Fibroblast of skin of left quadriceps (primary cell): ENCODE data around the gene PPM1F.
A peak's percentile ranks its signal among the peaks of the same experiment; 100 is the strongest.
"Not testable (repeated sequence)": the region's sequence is repeated elsewhere in the genome, so short reads cannot be mapped to it uniquely, and the experiment has no call there.

Experiments used
- DNase-seq, 2 experiments: peaks; one replicate each; pipeline ENCODE4 v3.0.0-alpha.2; 2013; ENCODE audit warnings: low read depth in 2 of 2

The PPM1F gene

DNA sequence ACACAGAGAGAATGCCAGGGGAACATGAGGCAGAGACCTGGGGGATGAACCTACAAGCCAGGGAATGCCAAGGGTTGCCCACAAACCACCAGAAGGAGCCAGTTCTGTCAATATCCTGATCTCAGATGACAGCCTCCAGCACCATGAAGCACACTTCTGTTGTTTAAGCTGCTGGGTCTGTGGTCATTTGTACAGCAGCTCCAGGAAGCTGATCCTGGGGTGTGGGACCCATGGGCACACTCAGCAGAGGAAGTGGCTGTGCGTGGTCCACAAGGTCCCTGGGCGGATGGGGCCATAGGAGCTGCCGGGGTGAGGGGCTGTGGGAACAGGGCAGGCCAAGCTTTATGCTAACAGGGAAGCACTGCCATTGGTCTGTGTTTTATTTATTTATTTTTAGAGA is 12.1 kb downstream of the PPM1F start:
- DNase-seq: no peak

DNA sequence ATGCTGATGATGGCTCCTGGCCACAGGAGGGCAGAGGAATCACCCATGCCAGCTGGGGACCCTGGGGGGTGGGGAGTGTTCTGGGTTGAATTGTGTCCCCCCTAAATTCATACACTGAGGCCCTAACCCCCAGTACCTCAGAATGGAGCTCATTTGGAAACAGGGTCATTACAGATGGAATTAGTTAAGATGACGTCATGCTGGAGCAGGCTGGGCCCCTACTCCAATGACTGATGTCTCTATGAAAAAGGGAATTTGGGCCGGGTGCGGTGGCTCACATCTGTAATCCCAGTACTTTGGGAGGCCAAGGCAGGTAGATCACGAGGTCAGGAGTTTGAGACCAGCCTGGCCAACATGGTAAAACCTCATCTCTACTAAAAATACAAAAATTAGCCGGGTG is 12.7 kb downstream of the PPM1F start:
- DNase-seq: not testable (repeated sequence)

DNA sequence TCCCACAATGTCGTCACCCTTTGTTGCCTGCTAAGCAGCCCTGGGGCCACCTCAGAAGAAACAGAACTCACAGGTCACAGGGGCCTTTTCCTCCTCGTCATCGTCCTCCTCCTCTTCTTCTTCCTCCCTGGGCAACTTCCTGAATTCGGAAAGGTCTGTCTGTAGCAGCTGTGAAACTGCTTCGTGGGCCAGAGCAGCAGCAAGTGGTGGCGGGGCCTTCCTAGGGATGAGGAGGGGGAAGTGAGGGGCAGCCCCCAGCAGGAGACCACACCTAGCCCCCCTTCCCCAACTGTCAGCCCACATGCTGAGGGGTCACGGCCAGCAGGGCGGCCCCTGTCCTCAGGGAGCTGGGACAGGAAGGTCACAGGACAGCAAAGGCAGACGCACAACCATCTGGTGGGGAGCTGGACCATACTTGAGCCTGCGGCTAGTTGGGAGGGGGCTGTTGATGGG is 13.2 kb downstream of the PPM1F start:
- DNase-seq: no peak

DNA sequence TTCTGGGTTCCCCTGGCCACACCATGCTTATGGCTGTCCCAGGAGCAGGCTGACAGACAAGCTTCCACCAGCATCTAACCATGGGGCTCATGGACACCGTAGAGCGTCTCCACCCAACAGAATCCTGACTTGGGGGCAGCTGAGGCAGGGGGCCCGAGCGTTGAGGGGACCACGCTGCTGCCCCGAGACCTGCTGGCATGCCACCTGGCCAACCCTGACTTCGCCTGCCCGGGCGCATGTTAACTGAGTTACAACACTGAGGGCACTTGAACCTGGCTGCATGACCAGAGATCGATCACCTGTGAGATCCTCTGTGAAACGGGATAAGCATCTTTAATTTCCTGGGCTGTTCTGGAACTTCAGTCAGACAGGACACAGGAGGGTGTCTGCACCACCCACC is 13.7 kb downstream of the PPM1F start:
- no peak for DNase-seq

- DNase-seq: peak; percentile 65 to 72
Measured at GRCh38 chr22:21938071-21938822, 14.4 kb downstream of the PPM1F start.

DNA sequence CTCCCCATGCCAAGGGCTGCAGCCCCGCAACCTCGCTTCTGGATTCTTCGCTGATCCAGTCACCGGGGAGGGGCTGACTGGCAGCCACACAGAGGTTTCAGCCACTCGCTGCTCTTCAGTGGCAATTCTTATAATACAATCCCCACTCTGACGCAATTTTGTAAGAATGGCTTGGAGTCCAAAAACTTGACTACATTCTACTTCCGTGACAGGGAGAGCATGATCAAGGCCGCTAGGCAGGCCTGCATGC is 14.9 kb downstream of the PPM1F start:
- peak; percentile 70 to 74 for DNase-seq

GRCh38 chr22:21937041-21937820 is 15.4 kb downstream of the PPM1F start:
- no peak for DNase-seq

GRCh38 chr22:21936151-21936775 is 16.4 kb downstream of the PPM1F start:
- no peak for DNase-seq

- DNase-seq: no peak
Measured at GRCh38 chr22:21933910-21934309, 18.7 kb downstream of the PPM1F start.

DNA sequence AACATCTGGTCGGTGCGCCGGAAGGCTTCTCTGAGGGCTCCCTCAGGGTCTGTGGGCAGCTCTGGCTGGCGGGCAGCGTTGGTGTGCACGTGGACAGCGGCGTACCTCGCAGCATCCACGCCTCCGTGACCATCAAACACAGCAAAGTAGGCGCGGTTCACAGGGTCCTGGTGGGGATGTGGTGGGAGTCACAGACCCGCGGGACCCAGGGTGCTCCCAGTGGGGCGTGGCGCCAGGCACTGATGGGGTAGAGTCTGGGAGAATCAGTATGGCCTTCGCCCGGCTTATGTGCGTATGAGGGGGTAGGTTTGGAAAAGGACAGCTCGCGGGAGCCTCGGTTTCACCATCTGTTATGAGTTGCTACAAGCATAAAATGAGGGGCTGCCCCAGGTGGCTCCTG is 19.2 kb downstream of the PPM1F start:
- no peak for DNase-seq

DNA sequence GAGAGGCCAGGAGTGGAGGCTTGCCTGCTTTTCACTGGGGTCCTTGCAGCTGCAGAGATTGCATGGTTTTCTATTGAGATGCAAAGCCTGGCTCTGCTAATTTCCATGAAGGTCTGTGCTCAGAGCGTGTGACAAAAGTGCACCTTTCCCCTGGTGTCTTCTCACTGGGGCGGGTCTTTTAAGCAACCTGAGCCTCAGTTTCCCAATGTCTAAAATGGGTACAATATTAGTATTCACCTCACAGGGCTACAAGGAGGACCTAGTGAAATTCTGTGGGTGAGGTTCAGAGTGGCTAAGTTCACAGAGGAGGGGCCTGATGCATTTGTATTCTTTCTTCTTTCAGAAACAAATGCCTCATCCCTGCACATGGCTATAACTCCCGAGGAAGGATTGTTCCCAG is 20.3 kb downstream of the PPM1F start:
- DNase-seq: no peak

GRCh38 chr22:21931056-21931455 is 21.6 kb downstream of the PPM1F start:
- no peak for DNase-seq

GRCh38 chr22:21929253-21929652 is 23.4 kb downstream of the PPM1F start:
- no peak for DNase-seq

DNA sequence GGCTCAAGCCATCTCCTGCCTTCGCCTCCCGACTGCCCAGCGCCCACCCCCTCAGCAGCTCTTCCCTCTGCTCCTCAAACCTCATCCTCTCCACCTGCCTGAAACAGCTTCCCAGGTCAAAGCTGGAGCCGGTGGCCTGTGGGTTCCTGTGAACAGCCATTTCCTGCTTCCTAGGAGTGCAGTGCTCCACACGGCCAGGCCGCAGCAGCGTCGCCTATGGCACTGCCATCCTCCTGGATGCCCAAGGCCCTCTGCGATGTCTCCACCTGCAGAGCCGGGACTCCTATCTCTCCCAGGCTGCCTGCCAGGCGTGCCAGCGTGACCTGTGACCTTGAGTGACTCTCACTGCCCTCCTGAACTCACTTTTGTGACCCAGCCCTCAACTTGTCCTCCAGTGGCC is 24.6 kb downstream of the PPM1F start:
- DNase-seq: no peak

GRCh38 chr22:21927174-21927823 is 25.3 kb downstream of the PPM1F start:
- DNase-seq: no peak

DNA sequence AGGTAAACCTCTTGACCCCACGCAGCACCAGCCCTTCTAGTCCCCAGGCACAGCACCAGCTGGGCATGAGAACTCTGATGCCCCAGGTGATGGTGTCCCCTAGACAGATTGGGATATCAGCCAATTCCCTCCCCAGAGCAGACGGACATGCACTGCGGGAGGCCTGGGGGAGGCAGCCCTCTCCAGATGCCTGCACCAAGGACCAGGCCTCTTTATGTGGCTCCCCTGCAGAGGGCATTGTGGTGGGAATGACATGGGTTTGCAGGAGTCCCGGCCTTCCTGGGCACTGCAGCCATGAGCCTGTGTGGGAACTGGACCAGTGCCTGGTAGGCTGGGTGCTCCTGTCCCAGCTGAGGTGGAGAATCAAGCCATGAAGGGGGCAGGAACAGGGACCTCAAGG is 25.9 kb downstream of the PPM1F start:
- DNase-seq: no peak

DNA sequence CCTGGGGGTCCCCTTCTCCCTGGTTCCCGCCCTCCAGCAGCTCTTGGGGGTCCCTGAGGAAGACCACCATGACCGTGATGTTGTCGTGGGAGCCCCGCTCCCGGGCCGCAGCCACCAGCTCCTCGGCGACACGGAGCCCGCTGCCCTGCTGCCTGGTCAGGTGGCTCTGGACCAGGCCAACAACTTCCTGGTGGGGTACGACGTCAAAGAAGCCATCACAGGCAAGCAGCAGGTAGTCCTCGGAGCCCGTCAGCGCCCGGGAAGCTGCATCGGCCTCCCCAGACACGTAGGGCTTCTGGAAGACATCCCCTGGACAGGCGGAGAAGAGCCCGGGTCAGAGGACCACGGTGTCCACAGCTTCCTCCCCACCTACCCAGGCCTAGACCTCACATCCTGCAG is 29.5 kb downstream of the PPM1F start:
- DNase-seq: no peak

GRCh38 chr22:21922370-21923162 is 30.1 kb downstream of the PPM1F start:
- no peak for DNase-seq

- peak; percentile 17 to 18 for DNase-seq
Measured at GRCh38 chr22:21921729-21922128, 30.9 kb downstream of the PPM1F start.

- DNase-seq: no peak
Measured at GRCh38 chr22:21921184-21921721, 31.4 kb downstream of the PPM1F start.
